H9 (cell line): Measurements from ENCODE around the gene HOXA4. TPM values are rescaled to one million over a fixed set of nuclear protein-coding genes. Genes with fewer than 3 reads are reported as not detected.

Source experiments
- DNase-seq: peaks from one replicate; pipeline ENCODE4 v3.0.0-alpha.2; 2017
- H2AFZ ChIP-seq: one replicate; pipeline ENCODE4 v1.6.1; 2013; ENCODE audit warnings: mild to moderate bottlenecking, low read length, control low read depth, moderate library complexity
- H2AK5ac ChIP-seq: 2 replicates; pipeline ENCODE4 v1.6.1; 2013; ENCODE audit warnings: low read length, control low read depth, mixed read lengths; ENCODE audit not compliant: insufficient read length
- H2BK120ac ChIP-seq: one replicate; pipeline ENCODE4 v1.6.1; 2013; ENCODE audit warnings: low read depth, mild to moderate bottlenecking, low read length, control low read depth, inconsistent platforms; ENCODE audit not compliant: poor library complexity, severe bottlenecking
- H2BK12ac ChIP-seq: 2 replicates; pipeline ENCODE4 v1.6.1; 2013; ENCODE audit warnings: low read length, control low read depth, mixed read lengths, low read depth; ENCODE audit not compliant: insufficient read length
- H2BK15ac ChIP-seq: 2 replicates; pipeline ENCODE4 v1.6.1; 2013; ENCODE audit warnings: low read depth, low read length, control low read depth
- H2BK20ac ChIP-seq: one replicate; pipeline ENCODE4 v1.6.1; 2013; ENCODE audit warnings: low read depth, mild to moderate bottlenecking, low read length, control low read depth, inconsistent platforms; ENCODE audit not compliant: poor library complexity, severe bottlenecking
- H2BK5ac ChIP-seq: 2 replicates; pipeline ENCODE4 v1.6.1; 2013; ENCODE audit warnings: low read length, control low read depth, mixed read lengths; ENCODE audit not compliant: insufficient read length
- H3K14ac ChIP-seq: 2 replicates; pipeline ENCODE4 v1.6.1; 2013; ENCODE audit warnings: low read length, control low read depth; ENCODE audit not compliant: insufficient read depth
- H3K18ac ChIP-seq: 2 replicates; pipeline ENCODE4 v1.6.1; 2013; ENCODE audit warnings: low read depth, mild to moderate bottlenecking, mixed read lengths, low read length, control low read depth; ENCODE audit not compliant: insufficient read length
- H3K23ac ChIP-seq: 2 replicates; pipeline ENCODE4 v1.6.1; 2013; ENCODE audit warnings: low read length, control low read depth, mixed read lengths, low read depth; ENCODE audit not compliant: insufficient read length
- H3K23me2 ChIP-seq: 2 replicates; pipeline ENCODE4 v1.6.1; 2013; ENCODE audit warnings: low read depth, mild to moderate bottlenecking, mixed read lengths, low read length, control low read depth; ENCODE audit not compliant: insufficient read length, poor library complexity, severe bottlenecking
- H3K27ac ChIP-seq: 2 replicates; pipeline ENCODE4 v1.5.1; 2013; ENCODE audit warnings: low read length, control low read depth, mixed read lengths, low read depth; ENCODE audit not compliant: insufficient read length
- H3K27me3 ChIP-seq: 2 replicates; pipeline ENCODE4 v1.6.1; 2013; ENCODE audit warnings: low read length, control low read depth, inconsistent platforms; ENCODE audit not compliant: insufficient read depth
- H3K4ac ChIP-seq: 2 replicates; pipeline ENCODE4 v1.6.1; 2013; ENCODE audit warnings: low read depth, mild to moderate bottlenecking, control low read depth, inconsistent platforms, low read length, moderate library complexity
- H3K4me1 ChIP-seq: 2 replicates; pipeline ENCODE4 v1.6.1; 2013; ENCODE audit warnings: low read length, control low read depth, inconsistent platforms; ENCODE audit not compliant: insufficient read depth
- H3K4me2 ChIP-seq: 2 replicates; pipeline ENCODE4 v1.6.1; 2013; ENCODE audit warnings: low read length, control low read depth, mixed read lengths; ENCODE audit not compliant: insufficient read length, insufficient read depth
- H3K56ac ChIP-seq: 2 replicates; pipeline ENCODE4 v1.6.1; 2013; ENCODE audit warnings: low read depth, mild to moderate bottlenecking, mixed read lengths, low read length, control low read depth; ENCODE audit not compliant: insufficient read length
- H3K79me1 ChIP-seq: 2 replicates; pipeline ENCODE4 v1.6.1; 2013; ENCODE audit warnings: low read depth, mild to moderate bottlenecking, moderate library complexity, low read length, control low read depth, inconsistent platforms; ENCODE audit not compliant: insufficient read depth, poor library complexity, severe bottlenecking
- H3K79me2 ChIP-seq: 2 replicates; pipeline ENCODE4 v1.6.1; 2013; ENCODE audit warnings: low read length, control low read depth, inconsistent platforms; ENCODE audit not compliant: insufficient read depth
- H3K9ac ChIP-seq: 2 replicates; pipeline ENCODE4 v1.6.1; 2013; ENCODE audit warnings: low read length, control low read depth, mixed read lengths; ENCODE audit not compliant: insufficient read length; ENCODE audit errors: extremely low read depth
- H3K9me3 ChIP-seq: one replicate; pipeline ENCODE4 v1.6.1; 2013; ENCODE audit warnings: low read depth, low read length, inconsistent platforms; ENCODE audit not compliant: control insufficient read depth
- H3T11ph ChIP-seq: one replicate; pipeline ENCODE4 v1.6.1; 2013; ENCODE audit warnings: mild to moderate bottlenecking, low read length, control low read depth, inconsistent platforms
- H4K20me1 ChIP-seq: one replicate; pipeline ENCODE4 v1.6.1; 2013; ENCODE audit not compliant: control insufficient read depth, insufficient read length, insufficient read depth
- H4K5ac ChIP-seq: 2 replicates; pipeline ENCODE4 v1.6.1; 2013; ENCODE audit warnings: low read depth, mild to moderate bottlenecking, mixed read lengths, low read length, control low read depth; ENCODE audit not compliant: insufficient read length
- H4K8ac ChIP-seq: replicated peaks from 2 replicates; pipeline ENCODE4 v1.6.1; 2013; ENCODE audit warnings: low read length, control low read depth, mixed read lengths, low read depth; ENCODE audit not compliant: insufficient read length
- H4K91ac ChIP-seq: 2 replicates; pipeline ENCODE4 v1.6.1; 2013; ENCODE audit warnings: low read depth, mild to moderate bottlenecking, moderate library complexity, mixed read lengths, low read length, control low read depth; ENCODE audit not compliant: insufficient read length
- H3K27ac Mint-ChIP-seq, 3 experiments: 2 replicates in 2 of 3; 3 replicates in 1 of 3; pipeline ENCODE4 v1.8.0; 2020 to 2021; ENCODE audit warnings: mixed read lengths in 3 of 3, mild to moderate bottlenecking in 1 of 3, moderate library complexity in 1 of 3
- H3K27me3 Mint-ChIP-seq: 2 replicates; pipeline ENCODE4 v1.8.0; 2021; ENCODE audit warnings: low read depth, mild to moderate bottlenecking, moderate library complexity, mixed read lengths
- H3K36me3 Mint-ChIP-seq, 3 experiments: 2 replicates in 2 of 3; 3 replicates in 1 of 3; pipeline ENCODE4 v1.8.0; 2020 to 2021; ENCODE audit warnings: low read depth in 3 of 3, mixed read lengths in 3 of 3; ENCODE audit not compliant: insufficient read depth in 1 of 3
- H3K4me1 Mint-ChIP-seq, 2 experiments: 2 replicates each; pipeline ENCODE4 v1.8.0; 2020; ENCODE audit warnings: mixed read lengths in 2 of 2
- H3K4me3 Mint-ChIP-seq, 2 experiments: 2 replicates in 1 of 2; 3 replicates in 1 of 2; pipeline ENCODE4 v1.8.0; 2020 to 2021; ENCODE audit warnings: mild to moderate bottlenecking in 2 of 2, mixed read lengths in 2 of 2, moderate library complexity in 1 of 2
- H3K9me3 Mint-ChIP-seq, 2 experiments: 2 replicates in 1 of 2; 3 replicates in 1 of 2; pipeline ENCODE4 v1.8.0; 2020; ENCODE audit warnings: mild to moderate bottlenecking in 2 of 2, mixed read lengths in 2 of 2, moderate library complexity in 1 of 2
- CTCF ChIP-seq: fragments of 200-600 bp; sonication (generic); conservative IDR thresholded peaks from 3 replicates; pipeline ENCODE4 v1.8.0; 2021; ENCODE audit warnings: antibody characterized with exemption, mild to moderate bottlenecking
- WGBS: extraction: QIAGEN DNeasy Blood & Tissue Kit; methylation state at CpG from one replicate; pipeline ENCODE4 v1.1.7; 2013; ENCODE audit warnings: missing lambda C conversion rate, low lambda C conversion rate, mixed read lengths; ENCODE audit not compliant: insufficient read length; ENCODE audit errors: extremely low coverage; 5-methylcytosine and 5-hydroxymethylcytosine counted together
- total RNA-seq: library from RNA; stranded (reverse); gene quantifications from 2 replicates; pipeline ENCODE4 v1.2.1, GENCODE V29; 2021

The HOXA4 gene
- total RNA-seq, 1 experiment from 2014 or later = not detected

GRCh38 chr7:27115221-27116026 lies 15.1 kb downstream of the HOXA4 start:
- Histone ChIP-seq H3K56ac (no peak overlapping the region), H2BK15ac (no peak overlapping the region), H4K91ac (no peak overlapping the region), H2BK12ac (no peak overlapping the region), H3K23ac (no peak overlapping the region), H3K23me2 (peaks cover 3% of the 10 kb centered on the region), H2AK5ac (no peak overlapping the region), H3K4me2 (no peak overlapping the region), H2AFZ (no peak overlapping the region), H3K18ac (no peak overlapping the region), H4K5ac (no peak overlapping the region), H4K8ac (no peak overlapping the region), H3K9me3 (no peaks in the 10 kb centered on the region), H3K79me2 (no peaks in the 10 kb centered on the region), H3K27me3 (peaks cover 97% of the 10 kb centered on the region), H3K4ac (no peak overlapping the region), H2BK20ac (no peak overlapping the region), H2BK120ac (no peak overlapping the region), H3K4me1 (no peaks in the 10 kb centered on the region), H3K79me1 (no peaks in the 10 kb centered on the region), H3T11ph (no peak overlapping the region), H4K20me1 (no peaks in the 10 kb centered on the region), H3K27ac (no peak overlapping the region), H3K14ac (no peak overlapping the region), H3K9ac (no peak overlapping the region), H2BK5ac (no peak overlapping the region)
- no peak for TF ChIP-seq CTCF
- DNase-seq = no peak
- Mint-ChIP-seq H3K4me1 (peaks cover 8 to 19% of the 10 kb centered on the region in 2 experiments; a peak in 3 of 4 replicates), H3K36me3 (peaks cover 0 to 5% (median 0%) of the 10 kb centered on the region in 3 experiments; a peak in 1 of 7 replicates), H3K27me3 (peaks cover 98% of the 10 kb centered on the region), H3K27ac (no peak overlapping the region), H3K4me3 (no peak overlapping the region), H3K9me3 (peaks cover 0 to 7% of the 10 kb centered on the region in 2 experiments; a peak in 3 of 5 replicates)
- no CpG with 5 or more reads among the region's 45 CpGs for WGBS
